ENCODE data around the gene ATP11A. TPM values are rescaled to one million over a fixed set of nuclear protein-coding genes. Genes with fewer than 3 reads are reported as not detected.

Gene ATP11A
- total RNA-seq, 5 donors from 2014 or later (not counting 1 experiment from before 2014, with no cell fraction given): 35.7 to 57.1 (median 48.5) TPM

DNA sequence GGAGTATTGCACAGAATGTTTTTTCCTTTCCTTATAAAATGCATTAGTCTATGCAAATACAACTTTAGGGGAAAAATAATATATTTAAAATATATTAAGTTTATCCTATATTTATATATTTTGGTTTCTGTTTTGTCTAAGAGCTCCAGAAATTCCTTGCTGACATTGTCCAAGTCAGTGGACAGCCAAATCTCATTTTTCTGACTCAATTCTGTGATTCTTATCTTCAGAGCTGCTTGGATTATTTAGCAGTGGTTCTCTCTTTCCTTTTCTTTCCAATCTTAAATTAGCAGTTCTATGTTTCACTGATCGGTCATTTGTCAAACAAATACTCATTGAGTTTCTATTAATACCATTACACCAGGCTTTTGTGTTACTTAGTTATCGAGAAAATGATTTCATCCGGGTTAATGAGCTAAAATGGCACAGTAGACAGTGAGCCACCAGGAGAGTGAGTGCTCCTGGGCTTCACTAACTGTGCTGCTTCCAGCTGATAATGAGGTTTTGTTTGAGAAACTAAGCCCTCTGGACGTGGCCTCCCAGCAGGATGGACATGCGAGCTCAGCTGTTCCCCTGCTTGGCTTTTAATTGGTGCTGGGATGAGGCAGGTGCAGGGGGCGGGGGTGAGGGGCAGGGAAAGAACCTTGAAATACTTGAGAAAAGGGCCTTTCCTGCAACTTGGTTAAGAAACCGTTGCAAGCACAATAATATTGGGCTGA, 44.0 kb downstream of the ATP11A start:
- no peaks in the 10 kb centered on the region for H3K9me3 Mint-ChIP-seq
- ATAC-seq (replicated peaks in 1 of 4) (no peak), DNase-seq (no peak)
- H3K4me3 Mint-ChIP-seq: no peak overlapping the region
- H3K27me3 ChIP-seq (replicated peaks in 1 of 2; ENCODE audit: control insufficient read depth in 2 of 2, extremely low read depth in 1 of 2, insufficient read depth in 2 of 2, low read length in 1 of 2): no peaks in the 10 kb centered on the region
- no peaks in the 10 kb centered on the region for H3K4me1 ChIP-seq (ENCODE audit: control insufficient read depth in 1 of 2, extremely low read depth in 1 of 2, insufficient read depth in 2 of 2, low read length in 2 of 2)
- no peak overlapping the region for H3K4me3 ChIP-seq (ENCODE audit: control insufficient read depth in 1 of 2, extremely low read depth in 1 of 2, low read length in 1 of 2)
- no peak overlapping the region for H3K27ac ChIP-seq (ENCODE audit: low read length)
- ChIA-PET POLR2A (no interaction called here), CTCF (no interaction called here)
- H3K27ac Mint-ChIP-seq: no peak overlapping the region
- H3K9me3 ChIP-seq: no peaks in the 10 kb centered on the region
- H3K4me1 Mint-ChIP-seq: peaks cover 18 to 35% (median 18%) of the 10 kb centered on the region in 3 donors
- no peaks in the 10 kb centered on the region for H3K36me3 ChIP-seq (ENCODE audit: control insufficient read depth in 2 of 2, extremely low read depth in 1 of 2, insufficient read depth in 1 of 2, low read length in 1 of 2)
- WGBS (ENCODE audit: insufficient coverage): 96% methylated on average over 6 of the region's 7 CpGs
- H3K36me3 Mint-ChIP-seq: peaks cover 5% of the 10 kb centered on the region
- H3K27me3 Mint-ChIP-seq: no peaks in the 10 kb centered on the region

GRCh38 chr13:112734696-112735547, 45.1 kb downstream of the ATP11A start:
- ChIA-PET POLR2A (no interaction called here), CTCF (no interaction called here)
- H3K27ac Mint-ChIP-seq: no peak overlapping the region
- peaks cover 20 to 39% (median 26%) of the 10 kb centered on the region in 3 donors for H3K4me1 Mint-ChIP-seq
- no peak for DNase-seq
- Histone ChIP-seq H3K36me3 (ENCODE audit: control insufficient read depth in 2 of 2, extremely low read depth in 1 of 2, insufficient read depth in 1 of 2, low read length in 1 of 2) (no peaks in the 10 kb centered on the region), H3K4me3 (ENCODE audit: control insufficient read depth in 1 of 2, extremely low read depth in 1 of 2, low read length in 1 of 2) (no peak overlapping the region), H3K27ac (ENCODE audit: low read length) (no peak overlapping the region), H3K27me3 (replicated peaks in 1 of 2; ENCODE audit: control insufficient read depth in 2 of 2, extremely low read depth in 1 of 2, insufficient read depth in 2 of 2, low read length in 1 of 2) (no peaks in the 10 kb centered on the region), H3K9me3 (no peaks in the 10 kb centered on the region), H3K4me1 (ENCODE audit: control insufficient read depth in 1 of 2, extremely low read depth in 1 of 2, insufficient read depth in 2 of 2, low read length in 2 of 2) (no peaks in the 10 kb centered on the region)
- peaks cover 5% of the 10 kb centered on the region for H3K36me3 Mint-ChIP-seq
- WGBS (ENCODE audit: insufficient coverage): 96% methylated on average over 11 of the region's 17 CpGs
- H3K27me3 Mint-ChIP-seq: no peaks in the 10 kb centered on the region
- H3K4me3 Mint-ChIP-seq: no peak overlapping the region
- ATAC-seq (replicated peaks in 1 of 4): no peak
- H3K9me3 Mint-ChIP-seq: no peaks in the 10 kb centered on the region

GRCh38 chr13:112735791-112736190, 46.0 kb downstream of the ATP11A start:
- Mint-ChIP-seq H3K4me1 (peaks cover 22 to 39% (median 26%) of the 10 kb centered on the region in 3 donors), H3K9me3 (no peaks in the 10 kb centered on the region), H3K27me3 (no peaks in the 10 kb centered on the region), H3K4me3 (no peak overlapping the region), H3K27ac (no peak overlapping the region), H3K36me3 (peaks cover 5% of the 10 kb centered on the region)
- DNase-seq: no peak
- Histone ChIP-seq H3K27ac (ENCODE audit: low read length) (no peak overlapping the region), H3K4me3 (ENCODE audit: control insufficient read depth in 1 of 2, extremely low read depth in 1 of 2, low read length in 1 of 2) (no peak overlapping the region), H3K9me3 (no peaks in the 10 kb centered on the region), H3K27me3 (replicated peaks in 1 of 2; ENCODE audit: control insufficient read depth in 2 of 2, extremely low read depth in 1 of 2, insufficient read depth in 2 of 2, low read length in 1 of 2) (no peaks in the 10 kb centered on the region), H3K4me1 (ENCODE audit: control insufficient read depth in 1 of 2, extremely low read depth in 1 of 2, insufficient read depth in 2 of 2, low read length in 2 of 2) (no peaks in the 10 kb centered on the region), H3K36me3 (ENCODE audit: control insufficient read depth in 2 of 2, extremely low read depth in 1 of 2, insufficient read depth in 1 of 2, low read length in 1 of 2) (no peaks in the 10 kb centered on the region)
- WGBS (ENCODE audit: insufficient coverage): 98% methylated on average over 16 of the region's 17 CpGs
- ATAC-seq (replicated peaks in 1 of 4): no peak
- CTCF ChIA-PET: no interaction called here
- POLR2A ChIA-PET: no interaction called here

DNA sequence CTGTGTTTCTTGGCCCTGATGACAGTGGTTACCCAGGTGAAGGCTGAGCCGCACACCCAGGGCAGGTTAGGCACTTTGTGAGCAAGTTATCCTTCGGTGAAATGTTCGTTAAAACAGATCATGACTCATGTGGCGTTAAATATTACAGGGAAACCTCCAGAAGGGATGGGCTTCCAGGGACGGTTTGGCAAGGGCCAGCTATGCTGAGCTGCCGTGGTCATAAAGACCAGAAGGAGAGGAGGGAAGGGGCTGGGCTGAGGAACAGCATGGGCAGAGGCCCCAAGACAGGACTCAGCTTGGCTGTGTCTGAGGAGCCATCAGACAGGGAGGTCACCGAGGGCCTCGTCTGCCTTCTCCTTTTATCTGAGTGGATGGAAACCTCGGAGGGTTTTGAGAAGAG, 47.5 kb downstream of the ATP11A start:
- no peaks in the 10 kb centered on the region for H3K9me3 Mint-ChIP-seq
- no peak for ATAC-seq (replicated peaks in 1 of 4)
- Histone ChIP-seq H3K4me3 (ENCODE audit: control insufficient read depth in 1 of 2, extremely low read depth in 1 of 2, low read length in 1 of 2) (no peak overlapping the region), H3K27me3 (replicated peaks in 1 of 2; ENCODE audit: control insufficient read depth in 2 of 2, extremely low read depth in 1 of 2, insufficient read depth in 2 of 2, low read length in 1 of 2) (no peaks in the 10 kb centered on the region), H3K36me3 (ENCODE audit: control insufficient read depth in 2 of 2, extremely low read depth in 1 of 2, insufficient read depth in 1 of 2, low read length in 1 of 2) (no peaks in the 10 kb centered on the region), H3K27ac (ENCODE audit: low read length) (no peak overlapping the region), H3K9me3 (no peaks in the 10 kb centered on the region), H3K4me1 (ENCODE audit: control insufficient read depth in 1 of 2, extremely low read depth in 1 of 2, insufficient read depth in 2 of 2, low read length in 2 of 2) (peaks cover 0 to 9% of the 10 kb centered on the region in 2 experiments)
- no peak overlapping the region for H3K4me3 Mint-ChIP-seq
- ChIA-PET POLR2A (no interaction called here), CTCF (no interaction called here)
- no peaks in the 10 kb centered on the region for H3K27me3 Mint-ChIP-seq
- no peak overlapping the region for H3K27ac Mint-ChIP-seq
- WGBS (ENCODE audit: insufficient coverage): 98% methylated on average over 9 of the region's 9 CpGs
- no peak for DNase-seq
- H3K4me1 Mint-ChIP-seq: peaks cover 24 to 44% (median 26%) of the 10 kb centered on the region in 3 donors
- H3K36me3 Mint-ChIP-seq: peaks cover 5% of the 10 kb centered on the region

GRCh38 chr13:112738606-112739005, 48.8 kb downstream of the ATP11A start:
- H3K4me3 Mint-ChIP-seq: no peak overlapping the region
- Histone ChIP-seq H3K27me3 (replicated peaks in 1 of 2; ENCODE audit: control insufficient read depth in 2 of 2, extremely low read depth in 1 of 2, insufficient read depth in 2 of 2, low read length in 1 of 2) (no peaks in the 10 kb centered on the region), H3K4me1 (ENCODE audit: control insufficient read depth in 1 of 2, extremely low read depth in 1 of 2, insufficient read depth in 2 of 2, low read length in 2 of 2) (peaks cover 0 to 12% of the 10 kb centered on the region in 2 experiments), H3K27ac (ENCODE audit: low read length) (no peak overlapping the region), H3K9me3 (no peaks in the 10 kb centered on the region), H3K4me3 (ENCODE audit: control insufficient read depth in 1 of 2, extremely low read depth in 1 of 2, low read length in 1 of 2) (no peak overlapping the region), H3K36me3 (ENCODE audit: control insufficient read depth in 2 of 2, extremely low read depth in 1 of 2, insufficient read depth in 1 of 2, low read length in 1 of 2) (no peaks in the 10 kb centered on the region)
- WGBS (ENCODE audit: insufficient coverage): no CpG with 5 or more reads among the region's 7 CpGs
- H3K4me1 Mint-ChIP-seq: peaks cover 30 to 53% (median 35%) of the 10 kb centered on the region in 3 donors
- POLR2A ChIA-PET: no interaction called here
- H3K27me3 Mint-ChIP-seq: no peaks in the 10 kb centered on the region
- CTCF ChIA-PET: no interaction called here
- ATAC-seq (replicated peaks in 1 of 4) (no peak), DNase-seq (no peak)
- no peak overlapping the region for H3K27ac Mint-ChIP-seq
- peaks cover 5% of the 10 kb centered on the region for H3K36me3 Mint-ChIP-seq
- H3K9me3 Mint-ChIP-seq: no peaks in the 10 kb centered on the region

DNA sequence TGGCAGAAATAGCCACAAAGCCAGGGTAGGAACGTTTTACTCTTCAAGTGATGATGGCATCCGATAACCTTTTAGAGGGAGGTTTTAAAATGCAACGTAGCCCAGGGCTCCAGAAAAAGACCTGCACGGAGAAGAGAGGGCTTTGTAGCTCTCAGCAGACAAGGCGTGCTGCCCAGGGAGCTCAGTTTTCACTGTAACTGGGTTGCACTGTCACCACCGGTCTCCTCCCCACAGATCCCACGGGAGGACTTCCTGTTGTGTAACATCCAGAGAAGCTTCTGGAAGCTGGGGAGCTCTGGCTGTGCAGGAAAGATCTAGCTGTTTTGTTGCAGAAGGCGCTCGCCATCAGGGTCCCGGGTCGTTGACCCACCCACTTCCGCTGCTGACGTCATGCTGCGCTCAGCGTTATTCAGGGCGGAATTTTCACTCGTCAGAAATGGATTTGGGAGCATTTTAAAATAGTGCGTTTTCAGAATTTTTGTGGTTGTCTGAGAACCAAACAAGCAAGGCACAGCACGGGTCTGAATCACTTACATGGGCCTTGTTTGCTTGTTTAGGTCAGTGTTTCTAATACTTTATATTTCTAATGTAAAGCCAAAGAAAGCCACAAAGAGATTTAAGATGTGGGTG, 50.8 kb downstream of the ATP11A start:
- Mint-ChIP-seq H3K4me1 (peaks cover 38 to 64% (median 41%) of the 10 kb centered on the region in 3 donors), H3K27ac (peak overlapping the region in 1 of 2 donors; percentile 39), H3K4me3 (peak overlapping the region in 1 of 3 donors; percentile 11), H3K27me3 (no peaks in the 10 kb centered on the region), H3K9me3 (no peaks in the 10 kb centered on the region), H3K36me3 (peaks cover 5% of the 10 kb centered on the region)
- Histone ChIP-seq H3K27ac (ENCODE audit: low read length) (no peak overlapping the region), H3K36me3 (ENCODE audit: control insufficient read depth in 2 of 2, extremely low read depth in 1 of 2, insufficient read depth in 1 of 2, low read length in 1 of 2) (no peaks in the 10 kb centered on the region), H3K27me3 (replicated peaks in 1 of 2; ENCODE audit: control insufficient read depth in 2 of 2, extremely low read depth in 1 of 2, insufficient read depth in 2 of 2, low read length in 1 of 2) (no peaks in the 10 kb centered on the region), H3K9me3 (no peaks in the 10 kb centered on the region), H3K4me3 (ENCODE audit: control insufficient read depth in 1 of 2, extremely low read depth in 1 of 2, low read length in 1 of 2) (no peak overlapping the region), H3K4me1 (ENCODE audit: control insufficient read depth in 1 of 2, extremely low read depth in 1 of 2, insufficient read depth in 2 of 2, low read length in 2 of 2) (peaks cover 0 to 12% of the 10 kb centered on the region in 2 experiments)
- DNase-seq (no peak), ATAC-seq (replicated peaks in 1 of 4) (no peak)
- WGBS (ENCODE audit: insufficient coverage): over 99% methylated on average over 16 of the region's 19 CpGs
- ChIA-PET POLR2A (no interaction called here), CTCF (no interaction called here)

All from T-cell (primary cell).